Measurements from ENCODE around the gene TNIP3.

- TF ChIP-seq CTCF (IDR thresholded peaks at IDR 0.05) (no peak), POLR2A (IDR thresholded peaks at IDR 0.05) (no peak)
These were observed 13.4 kb upstream of the TNIP3 start for GRCh38 chr4:121177246-121178137.
